Neural progenitor cell (in vitro differentiated cells): ENCODE results near the gene ARHGAP8. TPM values are rescaled to one million over a fixed set of nuclear protein-coding genes. Genes with fewer than 3 reads are reported as not detected.
A peak's percentile ranks its signal among the peaks of the same experiment; 100 is the strongest.

Experiments
- DNase-seq: peaks from one replicate; pipeline ENCODE4 v3.0.0-alpha.2; 2016; ENCODE audit warnings: low spot score
- H2AFZ ChIP-seq: fragments of 200-600 bp; sonication (generic); replicated peaks from 2 replicates; pipeline ENCODE4 v1.6.1; 2016; ENCODE audit warnings: antibody characterized with exemption
- H3F3A ChIP-seq: fragments of 200-600 bp; sonication (generic); 2 replicates; pipeline ENCODE4 v1.6.1; 2016; ENCODE audit warnings: antibody characterized with exemption, low read depth
- H3K27ac ChIP-seq: fragments of 200-600 bp; sonication (generic); 2 replicates; pipeline ENCODE4 v1.5.1; 2016; ENCODE audit warnings: mild to moderate bottlenecking
- H3K27me3 ChIP-seq: fragments of 200-600 bp; sonication (generic); 2 replicates; pipeline ENCODE4 v1.6.1; 2016; ENCODE audit warnings: mild to moderate bottlenecking, moderate library complexity
- H3K36me3 ChIP-seq: fragments of 200-600 bp; sonication (generic); 2 replicates; pipeline ENCODE4 v1.5.1; 2016
- H3K4me1 ChIP-seq: fragments of 200-600 bp; sonication (generic); 2 replicates; pipeline ENCODE4 v1.6.1; 2016; ENCODE audit warnings: mixed run types
- H3K4me2 ChIP-seq: fragments of 200-600 bp; sonication (generic); 2 replicates; pipeline ENCODE4 v1.6.1; 2016
- H3K4me3 ChIP-seq: fragments of 200-600 bp; sonication (generic); 2 replicates; pipeline ENCODE4 v1.5.1; 2016
- H3K79me2 ChIP-seq: fragments of 200-600 bp; sonication (generic); 2 replicates; pipeline ENCODE4 v1.6.1; 2016; ENCODE audit warnings: low read depth
- H3K9ac ChIP-seq: fragments of 200-600 bp; sonication (generic); 2 replicates; pipeline ENCODE4 v1.6.1; 2016
- H3K9me3 ChIP-seq: fragments of 200-600 bp; sonication (generic); 2 replicates; pipeline ENCODE4 v1.5.1; 2016; ENCODE audit warnings: low read depth
- H4K20me1 ChIP-seq: fragments of 200-600 bp; sonication (generic); 2 replicates; pipeline ENCODE4 v1.6.1; 2016; ENCODE audit warnings: low read depth
- H3K27ac Mint-ChIP-seq: 3 replicates; pipeline ENCODE4 v1.8.0; 2021; ENCODE audit warnings: mixed read lengths
- H3K27me3 Mint-ChIP-seq: 2 replicates; pipeline ENCODE4 v1.8.0; 2022; ENCODE audit warnings: low read depth, mild to moderate bottlenecking, inconsistent platforms, moderate library complexity, mixed read lengths; ENCODE audit not compliant: insufficient read depth
- H3K36me3 Mint-ChIP-seq: 3 replicates; pipeline ENCODE4 v1.8.0; 2021; ENCODE audit warnings: mixed read lengths
- H3K4me1 Mint-ChIP-seq: 3 replicates; pipeline ENCODE4 v1.8.0; 2021; ENCODE audit warnings: mixed read lengths
- H3K4me3 Mint-ChIP-seq: 3 replicates; pipeline ENCODE4 v1.8.0; 2021; ENCODE audit warnings: mild to moderate bottlenecking, moderate library complexity, mixed read lengths
- H3K9me3 Mint-ChIP-seq: 3 replicates; pipeline ENCODE4 v1.8.0; 2020; ENCODE audit warnings: mixed read lengths
- CTCF ChIP-seq: fragments of 200-600 bp; sonication (generic); IDR thresholded peaks from 2 replicates; pipeline ENCODE4 v1.5.1; 2017; ENCODE audit warnings: antibody characterized with exemption, mild to moderate bottlenecking
- EZH2 ChIP-seq: fragments of 200-600 bp; sonication (generic); IDR thresholded peaks from 2 replicates; pipeline ENCODE4 v1.6.1; 2017; ENCODE audit warnings: antibody characterized with exemption, mild to moderate bottlenecking, moderate library complexity
- EZH2phosphoT487 ChIP-seq: fragments of 200-600 bp; sonication (generic); IDR thresholded peaks from 2 replicates; pipeline ENCODE4 v1.6.1; 2017; ENCODE audit warnings: antibody characterized with exemption
- total RNA-seq: library from RNA; depleted of rRNA; stranded (reverse); fragments of >200 nt; gene quantifications from 2 replicates; pipeline ENCODE4 v1.2.3, GENCODE V29; 2015; ENCODE audit warnings: low replicate concordance

Gene ARHGAP8
- total RNA-seq, 1 donor from 2014 or later: 3.0 TPM

- no peak overlapping the region for H3K4me3 ChIP-seq
- no peaks in the 10 kb centered on the region for H4K20me1 ChIP-seq
- H3K9ac ChIP-seq: no peak overlapping the region
- Mint-ChIP-seq H3K27me3 (peaks cover 7% of the 10 kb centered on the region), H3K36me3 (no peaks in the 10 kb centered on the region), H3K9me3 (peaks cover 16% of the 10 kb centered on the region), H3K4me3 (no peak overlapping the region), H3K4me1 (peaks cover 16% of the 10 kb centered on the region), H3K27ac (peak overlapping the region; percentile 41)
- TF ChIP-seq EZH2: no peak
- no peak for TF ChIP-seq EZH2phosphoT487
- TF ChIP-seq CTCF: no peak
- H2AFZ ChIP-seq: no peak overlapping the region
- H3K27me3 ChIP-seq: no peaks in the 10 kb centered on the region
- peak; percentile 55 for DNase-seq
- no peaks in the 10 kb centered on the region for H3K79me2 ChIP-seq
- no peak overlapping the region for H3K4me2 ChIP-seq
- H3K27ac ChIP-seq: peak overlapping the region; percentile 70
- no peaks in the 10 kb centered on the region for H3K36me3 ChIP-seq
- peaks cover 21% of the 10 kb centered on the region for H3F3A ChIP-seq
- peaks cover 5% of the 10 kb centered on the region for H3K9me3 ChIP-seq
- H3K4me1 ChIP-seq: peaks cover 8% of the 10 kb centered on the region
These were observed 24.4 kb downstream of the ARHGAP8 start for GRCh38 chr22:44776605-44777363.

GRCh38 chr22:44777364-44777755 lies 25.0 kb downstream of the ARHGAP8 start:
- H3K27me3 Mint-ChIP-seq: peaks cover 7% of the 10 kb centered on the region
- Histone ChIP-seq H3K27ac (peak overlapping the region; percentile 70), H4K20me1 (no peaks in the 10 kb centered on the region), H3K4me2 (no peak overlapping the region), H3K79me2 (no peaks in the 10 kb centered on the region), H3F3A (peaks cover 21% of the 10 kb centered on the region), H3K9me3 (peaks cover 5% of the 10 kb centered on the region), H3K27me3 (no peaks in the 10 kb centered on the region), H3K9ac (no peak overlapping the region), H3K4me3 (no peak overlapping the region), H3K36me3 (no peaks in the 10 kb centered on the region), H2AFZ (no peak overlapping the region), H3K4me1 (peaks cover 8% of the 10 kb centered on the region)
- TF ChIP-seq EZH2: no peak
- TF ChIP-seq EZH2phosphoT487: no peak
- TF ChIP-seq CTCF: no peak
- H3K36me3 Mint-ChIP-seq: no peaks in the 10 kb centered on the region
- no peak overlapping the region for H3K27ac Mint-ChIP-seq
- peaks cover 16% of the 10 kb centered on the region for H3K4me1 Mint-ChIP-seq
- no peak for DNase-seq
- no peak overlapping the region for H3K4me3 Mint-ChIP-seq
- peaks cover 14% of the 10 kb centered on the region for H3K9me3 Mint-ChIP-seq

- TF ChIP-seq EZH2: no peak
- no peak for TF ChIP-seq CTCF
- TF ChIP-seq EZH2phosphoT487: no peak
- no peaks in the 10 kb centered on the region for H3K36me3 ChIP-seq
- Mint-ChIP-seq H3K4me1 (peaks cover 14% of the 10 kb centered on the region), H3K36me3 (no peaks in the 10 kb centered on the region), H3K9me3 (no peaks in the 10 kb centered on the region), H3K4me3 (no peak overlapping the region), H3K27ac (no peak overlapping the region), H3K27me3 (peaks cover 6% of the 10 kb centered on the region)
- peaks cover 16% of the 10 kb centered on the region for H3F3A ChIP-seq
- H3K4me2 ChIP-seq: no peak overlapping the region
- H2AFZ ChIP-seq: no peak overlapping the region
- no peak overlapping the region for H3K9ac ChIP-seq
- no peaks in the 10 kb centered on the region for H3K9me3 ChIP-seq
- no peaks in the 10 kb centered on the region for H3K27me3 ChIP-seq
- peaks cover 8% of the 10 kb centered on the region for H3K4me1 ChIP-seq
- H4K20me1 ChIP-seq: no peaks in the 10 kb centered on the region
- no peaks in the 10 kb centered on the region for H3K79me2 ChIP-seq
- DNase-seq: no peak
- H3K27ac ChIP-seq: no peak overlapping the region
- no peak overlapping the region for H3K4me3 ChIP-seq
These were observed 28.6 kb downstream of the ARHGAP8 start for GRCh38 chr22:44780876-44781449.
